Keratinocyte (primary cell): Measurements from ENCODE around the gene DIO3. TPM values are rescaled to one million over a fixed set of nuclear protein-coding genes. Genes with fewer than 3 reads are reported as not detected.

Experiments
- DNase-seq: peaks from one replicate; pipeline ENCODE4 v3.0.0-alpha.2; 2011; ENCODE audit warnings: low read depth, missing footprints, low spot score
- FAIRE-seq: peaks from 2 replicates; lab custom pipeline; 2011; peaks lifted over from hg19 to GRCh38; lab: Jason Lieb, UNC
- H2AFZ ChIP-seq: 2 replicates; pipeline ENCODE4 v1.6.0; 2012; ENCODE audit warnings: low read length, control low read depth, inconsistent platforms; ENCODE audit not compliant: control insufficient read depth
- H3K27ac ChIP-seq: 2 replicates; pipeline ENCODE4 v1.5.1; 2011; ENCODE audit warnings: low read length; ENCODE audit not compliant: control insufficient read depth, insufficient read depth
- H3K27me3 ChIP-seq: 3 replicates; pipeline ENCODE4 v1.6.0; 2011; ENCODE audit warnings: low read length; ENCODE audit not compliant: control insufficient read depth, insufficient read depth; ENCODE audit errors: extremely low read depth
- H3K36me3 ChIP-seq, 2 experiments: 2 replicates in 1 of 2; 3 replicates in 1 of 2; pipeline ENCODE4 v1.5.1; 2011; ENCODE audit warnings: low read length in 2 of 2, mild to moderate bottlenecking in 1 of 2; ENCODE audit not compliant: control insufficient read depth in 2 of 2, insufficient read depth in 2 of 2; ENCODE audit errors: extremely low read depth in 1 of 2
- H3K4me1 ChIP-seq: 3 replicates; pipeline ENCODE4 v1.5.1; 2011; ENCODE audit warnings: low read length; ENCODE audit not compliant: control insufficient read depth, insufficient read depth; ENCODE audit errors: extremely low read depth
- H3K4me2 ChIP-seq: 3 replicates; pipeline ENCODE4 v1.6.0; 2011; ENCODE audit warnings: low read depth, low read length; ENCODE audit not compliant: control insufficient read depth, insufficient read depth; ENCODE audit errors: extremely low read depth
- H3K4me3 ChIP-seq, 3 experiments: fragments of 200-600 bp in 1 of 3; sonication (generic) in 1 of 3; 2 replicates in 2 of 3; 3 replicates in 1 of 3; pipeline ENCODE4 v1.5.1; 2011 to 2016; ENCODE audit warnings: low read length in 3 of 3, mild to moderate bottlenecking in 3 of 3, control low read depth in 2 of 3, inconsistent platforms in 1 of 3, low read depth in 1 of 3, mixed read lengths in 1 of 3, mixed run types in 1 of 3, moderate library complexity in 1 of 3; ENCODE audit not compliant: control insufficient read depth in 2 of 3, insufficient read depth in 2 of 3; ENCODE audit errors: extremely low read depth in 1 of 3
- H3K79me2 ChIP-seq: 2 replicates; pipeline ENCODE4 v1.6.0; 2012; ENCODE audit warnings: low read length; ENCODE audit not compliant: control insufficient read depth, insufficient read depth
- H3K9ac ChIP-seq: 3 replicates; pipeline ENCODE4 v1.6.0; 2011; ENCODE audit warnings: low read length; ENCODE audit not compliant: control insufficient read depth, insufficient read depth; ENCODE audit errors: extremely low read depth
- H3K9me1 ChIP-seq: 3 replicates; pipeline ENCODE4 v1.6.0; 2011; ENCODE audit warnings: low read length; ENCODE audit not compliant: control insufficient read depth, insufficient read depth; ENCODE audit errors: extremely low read depth
- H3K9me3 ChIP-seq: 2 replicates; pipeline ENCODE4 v1.5.1; 2012; ENCODE audit warnings: low read depth, low read length; ENCODE audit not compliant: control insufficient read depth
- H4K20me1 ChIP-seq: 3 replicates; pipeline ENCODE4 v1.6.0; 2011; ENCODE audit warnings: low read length; ENCODE audit not compliant: control insufficient read depth, insufficient read depth; ENCODE audit errors: extremely low read depth
- EZH2 ChIP-seq: IDR thresholded peaks from one replicate; pipeline ENCODE4 v1.6.1; 2012; ENCODE audit warnings: inconsistent platforms, mild to moderate bottlenecking, low read length, moderate library complexity
- dilution Hi-C: fragments of 300-500 bp; cut with MboI; formaldehyde crosslinking; loops from one replicate; pipeline ENCODE4 v1.7.0; 2020; ENCODE audit warnings: low sequenced_read_pairs; ENCODE audit not compliant: extremely low pct_ligation_motif_present
- polyA plus RNA-seq, 5 experiments: library from polyadenylated mRNA; depleted of rRNA in 3 of 5; stranded (reverse) in 3 of 5; stranded (forward) in 1 of 5; unstranded in 1 of 5; fragments of >200 nt; gene quantifications; 1 replicate in 1 of 5; 2 replicates in 3 of 5; 3 replicates in 1 of 5; pipeline versions ENCODE4 v1.2.1 to v1.2.3, GENCODE V29; 2011 to 2012; ENCODE audit warnings: missing spikeins in 2 of 5, low read depth in 1 of 5, low replicate concordance in 1 of 5
- TF ChIP-seq, protein P1 (sequence below), 3 experiments: IDR thresholded peaks in 1 of 3; conservative IDR thresholded peaks in 1 of 3; optimal IDR thresholded peaks in 1 of 3; 2 replicates in 2 of 3; 3 replicates in 1 of 3; pipeline versions ENCODE3 to v1.5.1; 2011; ENCODE audit warnings: low read length in 3 of 3, mild to moderate bottlenecking in 3 of 3, moderate library complexity in 2 of 3, control low read depth in 1 of 3, inconsistent platforms in 1 of 3; ENCODE audit not compliant: insufficient read depth in 2 of 3; ENCODE audit errors: extremely low read depth in 1 of 3

Gene DIO3
- polyA plus RNA-seq, 1 donor (not counting 4 experiments of a cell fraction or from before 2014, with no cell fraction given), result not detected

DNA sequence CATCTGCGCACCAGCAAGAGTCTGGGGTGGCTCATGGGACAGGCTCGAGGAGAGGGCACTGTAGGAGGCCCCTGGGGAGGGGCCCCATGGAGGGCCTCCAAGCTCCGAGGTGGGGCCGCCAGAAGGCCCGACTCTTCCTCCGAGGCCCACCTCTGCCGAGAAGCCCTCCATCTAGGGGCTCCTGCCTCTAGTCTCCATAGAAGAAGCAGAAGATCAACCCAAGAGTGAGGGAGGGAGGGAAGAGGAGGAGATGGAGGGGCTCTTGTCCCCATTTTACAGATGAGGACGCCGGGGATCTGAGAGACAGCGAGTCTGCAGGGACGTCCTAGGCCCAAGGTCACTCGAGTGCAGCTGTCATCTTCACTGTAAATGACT lies 41.2 kb downstream of the DIO3 start:
- H3K27me3 ChIP-seq, result no peaks in the 10 kb centered on the region
- no peak overlapping the region for H3K4me3 ChIP-seq
- no peak overlapping the region for H3K4me2 ChIP-seq
- TF ChIP-seq EZH2, result no peak
- TF ChIP-seq, protein P1, sequence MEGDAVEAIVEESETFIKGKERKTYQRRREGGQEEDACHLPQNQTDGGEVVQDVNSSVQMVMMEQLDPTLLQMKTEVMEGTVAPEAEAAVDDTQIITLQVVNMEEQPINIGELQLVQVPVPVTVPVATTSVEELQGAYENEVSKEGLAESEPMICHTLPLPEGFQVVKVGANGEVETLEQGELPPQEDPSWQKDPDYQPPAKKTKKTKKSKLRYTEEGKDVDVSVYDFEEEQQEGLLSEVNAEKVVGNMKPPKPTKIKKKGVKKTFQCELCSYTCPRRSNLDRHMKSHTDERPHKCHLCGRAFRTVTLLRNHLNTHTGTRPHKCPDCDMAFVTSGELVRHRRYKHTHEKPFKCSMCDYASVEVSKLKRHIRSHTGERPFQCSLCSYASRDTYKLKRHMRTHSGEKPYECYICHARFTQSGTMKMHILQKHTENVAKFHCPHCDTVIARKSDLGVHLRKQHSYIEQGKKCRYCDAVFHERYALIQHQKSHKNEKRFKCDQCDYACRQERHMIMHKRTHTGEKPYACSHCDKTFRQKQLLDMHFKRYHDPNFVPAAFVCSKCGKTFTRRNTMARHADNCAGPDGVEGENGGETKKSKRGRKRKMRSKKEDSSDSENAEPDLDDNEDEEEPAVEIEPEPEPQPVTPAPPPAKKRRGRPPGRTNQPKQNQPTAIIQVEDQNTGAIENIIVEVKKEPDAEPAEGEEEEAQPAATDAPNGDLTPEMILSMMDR (optimal IDR thresholded peaks at IDR 0.05 in 1 of 3, IDR thresholded peaks at IDR 0.05 in 1 of 3, conservative IDR thresholded peaks at IDR 0.05 in 1 of 3; ENCODE audit: extremely low read depth in 1 of 3, insufficient read depth in 2 of 3, low read length in 3 of 3), result no peak
- FAIRE-seq (no peak), DNase-seq (no peak)
- dilution Hi-C loops, result no loop called here
- H3K4me1 ChIP-seq, result no peaks in the 10 kb centered on the region
- no peaks in the 10 kb centered on the region for H3K9me1 ChIP-seq
- H3K36me3 ChIP-seq, result no peaks in the 10 kb centered on the region
- H2AFZ ChIP-seq, result no peak overlapping the region
- no peaks in the 10 kb centered on the region for H3K79me2 ChIP-seq
- no peak overlapping the region for H3K9ac ChIP-seq
- H3K9me3 ChIP-seq, result no peaks in the 10 kb centered on the region
- H3K27ac ChIP-seq, result no peak overlapping the region
- H4K20me1 ChIP-seq, result no peaks in the 10 kb centered on the region

DNA sequence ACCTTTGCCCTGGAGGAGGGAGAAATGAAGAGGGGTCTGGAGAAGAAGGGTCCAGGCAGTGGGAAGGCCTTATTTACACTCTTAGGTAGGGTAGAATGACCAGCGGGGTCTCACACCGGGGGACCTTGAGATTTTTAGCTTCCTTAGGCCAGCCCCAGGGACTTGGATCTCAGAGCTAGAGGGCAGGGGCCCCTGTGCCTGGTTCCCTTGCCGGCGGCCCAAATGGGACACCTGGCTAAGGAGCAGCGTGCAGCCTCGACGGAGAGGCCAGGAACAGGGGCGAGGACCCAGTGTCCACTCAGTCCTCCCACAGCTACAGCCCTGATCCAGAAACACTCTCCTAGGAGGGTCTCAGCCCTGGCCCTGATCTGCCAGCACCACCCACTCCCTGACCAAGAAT lies 41.8 kb downstream of the DIO3 start:
- no peak overlapping the region for H3K4me3 ChIP-seq
- no peak overlapping the region for H3K4me2 ChIP-seq
- H2AFZ ChIP-seq, result no peak overlapping the region
- H3K27ac ChIP-seq, result no peak overlapping the region
- no peaks in the 10 kb centered on the region for H3K4me1 ChIP-seq
- no peak for FAIRE-seq
- no peak for DNase-seq
- no peaks in the 10 kb centered on the region for H3K79me2 ChIP-seq
- no peak overlapping the region for H3K9ac ChIP-seq
- no peaks in the 10 kb centered on the region for H3K27me3 ChIP-seq
- no peak for TF ChIP-seq EZH2
- TF ChIP-seq, protein P1 (optimal IDR thresholded peaks at IDR 0.05 in 1 of 3, IDR thresholded peaks at IDR 0.05 in 1 of 3, conservative IDR thresholded peaks at IDR 0.05 in 1 of 3; ENCODE audit: extremely low read depth in 1 of 3, insufficient read depth in 2 of 3, low read length in 3 of 3), result no peak
- H3K9me1 ChIP-seq, result no peaks in the 10 kb centered on the region
- no peaks in the 10 kb centered on the region for H3K9me3 ChIP-seq
- H3K36me3 ChIP-seq, result no peaks in the 10 kb centered on the region
- dilution Hi-C loops, result no loop called here
- no peaks in the 10 kb centered on the region for H4K20me1 ChIP-seq
